B cell (primary cell): ENCODE results near the gene GFM2. TPM values are rescaled to one million over a fixed set of nuclear protein-coding genes. Genes with fewer than 3 reads are reported as not detected.

Experiments
- ATAC-seq: fragments of 200-7000 bp; cut with Tn5 transposase; one replicate; pipeline ENCODE4 v1.10.0; 2021; ENCODE audit warnings: low read depth, mild to moderate bottlenecking, moderate number of reproducible peaks, moderate library complexity
- CTCF ChIA-PET: fragments of 350-600 bp; sonication (Branson Sonifier 250); formaldehyde crosslinking; loops from one replicate; lab custom pipeline; 2021; ENCODE audit warnings: antibody characterized with exemption, inconsistent platforms; lab: Charles Lee
- POLR2A ChIA-PET: fragments of 350-600 bp; sonication (Branson Sonifier 250); formaldehyde crosslinking; loops from one replicate; lab custom pipeline; 2021; ENCODE audit warnings: antibody characterized with exemption; lab: Charles Lee
- DNase-seq: peaks from one replicate; pipeline ENCODE4 v3.0.0; 2013
- H2AFZ ChIP-seq: 2 replicates; pipeline ENCODE4 v1.6.1; 2012; ENCODE audit warnings: mild to moderate bottlenecking, low read depth, low read length; ENCODE audit not compliant: insufficient read depth, poor library complexity, severe bottlenecking
- H3K27ac ChIP-seq, 2 donors: 1 replicate in 1 of 2; 2 replicates in 1 of 2; pipeline ENCODE4 v1.5.1; 2012 to 2013; ENCODE audit warnings: low read length in 2 of 2, mild to moderate bottlenecking in 2 of 2, moderate library complexity in 1 of 2
- H3K27me3 ChIP-seq, 4 experiments: fragments of 200-600 bp in 1 of 4; sonication (generic) in 1 of 4; replicated peaks in 1 of 4; 1 replicate in 2 of 4; 2 replicates in 2 of 4; pipeline versions ENCODE4 v1.6.1 to v1.7.0; 2013 to 2016; ENCODE audit warnings: low read length in 3 of 4, mild to moderate bottlenecking in 2 of 4, mixed read lengths in 1 of 4, moderate library complexity in 1 of 4; ENCODE audit not compliant: insufficient read depth in 4 of 4, control insufficient read depth in 3 of 4; ENCODE audit errors: control extremely low read depth in 1 of 4
- H3K36me3 ChIP-seq, 2 experiments: replicated peaks in 1 of 2; 1 replicate in 1 of 2; 2 replicates in 1 of 2; pipeline versions ENCODE4 v1.6.1 to v1.7.1; 2013; ENCODE audit warnings: low read length in 1 of 2; ENCODE audit not compliant: insufficient read depth in 2 of 2, control insufficient read depth in 1 of 2; ENCODE audit errors: control extremely low read depth in 1 of 2, extremely low read depth in 1 of 2
- H3K4me1 ChIP-seq, 2 donors: fragments of 200-600 bp in 1 of 2; sonication (generic) in 1 of 2; 1 replicate in 1 of 2; 2 replicates in 1 of 2; pipeline versions ENCODE4 v1.5.1 to v1.6.1; 2013 to 2017; ENCODE audit warnings: low read length in 2 of 2; ENCODE audit not compliant: control insufficient read depth in 2 of 2, insufficient read depth in 2 of 2
- H3K4me2 ChIP-seq: replicated peaks from 2 replicates; pipeline ENCODE3; 2012; ENCODE audit warnings: mild to moderate bottlenecking, low read depth, low read length; ENCODE audit not compliant: poor library complexity, severe bottlenecking
- H3K4me3 ChIP-seq, 5 experiments: fragments of 200-600 bp in 1 of 5; sonication (generic) in 1 of 5; 1 replicate in 3 of 5; 2 replicates in 2 of 5; pipeline versions ENCODE4 v1.5.1 to v1.7.0; 2011 to 2016; ENCODE audit warnings: low read length in 4 of 5, mild to moderate bottlenecking in 4 of 5, low read depth in 2 of 5, control low read depth in 1 of 5, moderate library complexity in 1 of 5; ENCODE audit not compliant: insufficient read depth in 1 of 5; ENCODE audit errors: control extremely low read depth in 1 of 5, extremely low read depth in 1 of 5
- H3K79me2 ChIP-seq: fragments of 200-600 bp; sonication (generic); one replicate; pipeline ENCODE4 v1.6.0; 2016; ENCODE audit warnings: low read length; ENCODE audit not compliant: control insufficient read depth, insufficient read depth
- H3K9ac ChIP-seq: fragments of 200-600 bp; sonication (generic); 2 replicates; pipeline ENCODE4 v1.6.1; 2017; ENCODE audit warnings: mild to moderate bottlenecking, low read length, moderate library complexity
- H3K9me3 ChIP-seq, 3 donors: one replicate each; pipeline versions ENCODE4 v1.6.1 to v1.7.1; 2013; ENCODE audit warnings: low read length in 2 of 3; ENCODE audit not compliant: control insufficient read depth in 2 of 3, insufficient read depth in 1 of 3; ENCODE audit errors: control extremely low read depth in 1 of 3
- H4K20me1 ChIP-seq: 2 replicates; pipeline ENCODE4 v1.6.0; 2012; ENCODE audit warnings: mild to moderate bottlenecking, low read length; ENCODE audit not compliant: insufficient read depth, control insufficient read depth, poor library complexity, severe bottlenecking
- H3K27ac Mint-ChIP-seq: one replicate; pipeline ENCODE4 v1.8.0; 2021; ENCODE audit warnings: mixed read lengths
- H3K27me3 Mint-ChIP-seq: one replicate; pipeline ENCODE4 v1.8.0; 2021; ENCODE audit warnings: mixed read lengths
- H3K4me1 Mint-ChIP-seq: one replicate; pipeline ENCODE4 v1.8.0; 2021; ENCODE audit warnings: mixed read lengths
- H3K4me3 Mint-ChIP-seq: one replicate; pipeline ENCODE4 v1.8.0; 2021; ENCODE audit warnings: mixed read lengths
- H3K9me3 Mint-ChIP-seq: one replicate; pipeline ENCODE4 v1.8.0; 2022; ENCODE audit warnings: mixed read lengths; ENCODE audit not compliant: insufficient read depth
- EZH2 ChIP-seq: IDR thresholded peaks from 2 replicates; pipeline ENCODE4 v1.6.1; 2012; ENCODE audit warnings: borderline replicate concordance, low read depth, mild to moderate bottlenecking, moderate library complexity, low read length; ENCODE audit not compliant: insufficient read depth, poor library complexity, severe bottlenecking
- WGBS: methylation state at CpG from one replicate; pipeline ENCODE4 v1.1.5; 2013; ENCODE audit warnings: missing lambda C conversion rate; ENCODE audit not compliant: insufficient coverage; 5-methylcytosine and 5-hydroxymethylcytosine counted together
- intact Hi-C: fragments of 100-400 bp; cut with micrococcal nuclease; formaldehyde crosslinking; loops from one replicate; pipeline ENCODE4 v1.10.0; 2022
- polyA plus RNA-seq: library from polyadenylated mRNA; depleted of rRNA; stranded (reverse); fragments of >200 nt; gene quantifications from 2 replicates; pipeline ENCODE4 v1.2.3, GENCODE V29; 2012
- total RNA-seq, 2 donors: library from RNA; stranded (reverse); fragments of 120-200 nt in 1 of 2; gene quantifications; 1 replicate in 1 of 2; 2 replicates in 1 of 2; pipeline versions ENCODE4 v1.2.3 to v1.2.4, GENCODE V29; 2013 to 2022
- TF ChIP-seq, protein P1 (sequence below): fragments of 200-600 bp; IDR thresholded peaks from one replicate; pipeline ENCODE4 v1.8.0; 2022; ENCODE audit warnings: antibody characterized with exemption, mild to moderate bottlenecking

Gene GFM2
- total and polyA plus RNA-seq, 2 donors (not counting 1 experiment from before 2014, with no cell fraction given), result 11.0 to 28.5 TPM

DNA sequence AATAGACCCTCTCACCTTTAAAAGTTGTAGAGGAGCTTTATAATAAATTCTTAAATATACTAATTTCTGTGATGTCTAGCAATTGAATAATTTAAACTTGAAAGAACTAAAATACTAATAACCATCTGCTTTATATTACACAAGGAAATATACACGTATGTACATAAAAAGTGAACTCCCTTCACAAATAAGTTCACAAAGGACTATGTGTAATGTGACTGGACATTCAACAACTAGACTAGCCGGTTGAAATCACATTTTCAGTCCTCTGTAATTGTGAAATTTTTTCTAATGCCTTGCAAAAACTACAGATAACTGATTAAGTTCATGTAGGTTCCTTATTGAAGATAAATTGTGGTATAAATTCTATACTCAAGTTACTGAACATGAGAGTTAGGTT is 11.7 kb upstream of the GFM2 start:
- no CpG with 5 or more reads among the region's 2 CpGs for WGBS
- Histone ChIP-seq H3K4me1 (no peaks in the 10 kb centered on the region), H3K9ac (no peak overlapping the region), H3K9me3 (no peaks in the 10 kb centered on the region), H3K27me3 (no peaks in the 10 kb centered on the region), H3K4me3 (no peak overlapping the region), H3K4me2 (no peak overlapping the region), H4K20me1 (no peaks in the 10 kb centered on the region), H3K36me3 (peaks cover 6 to 16% of the 10 kb centered on the region in 2 experiments), H2AFZ (no peak overlapping the region), H3K27ac (no peak overlapping the region), H3K79me2 (no peaks in the 10 kb centered on the region)
- ATAC-seq (no peak), DNase-seq (no peak)
- intact Hi-C loops, result no loop called here
- ChIA-PET CTCF (no interaction called here), POLR2A (no interaction called here)
- no peak for TF ChIP-seq EZH2
- TF ChIP-seq, protein P1, sequence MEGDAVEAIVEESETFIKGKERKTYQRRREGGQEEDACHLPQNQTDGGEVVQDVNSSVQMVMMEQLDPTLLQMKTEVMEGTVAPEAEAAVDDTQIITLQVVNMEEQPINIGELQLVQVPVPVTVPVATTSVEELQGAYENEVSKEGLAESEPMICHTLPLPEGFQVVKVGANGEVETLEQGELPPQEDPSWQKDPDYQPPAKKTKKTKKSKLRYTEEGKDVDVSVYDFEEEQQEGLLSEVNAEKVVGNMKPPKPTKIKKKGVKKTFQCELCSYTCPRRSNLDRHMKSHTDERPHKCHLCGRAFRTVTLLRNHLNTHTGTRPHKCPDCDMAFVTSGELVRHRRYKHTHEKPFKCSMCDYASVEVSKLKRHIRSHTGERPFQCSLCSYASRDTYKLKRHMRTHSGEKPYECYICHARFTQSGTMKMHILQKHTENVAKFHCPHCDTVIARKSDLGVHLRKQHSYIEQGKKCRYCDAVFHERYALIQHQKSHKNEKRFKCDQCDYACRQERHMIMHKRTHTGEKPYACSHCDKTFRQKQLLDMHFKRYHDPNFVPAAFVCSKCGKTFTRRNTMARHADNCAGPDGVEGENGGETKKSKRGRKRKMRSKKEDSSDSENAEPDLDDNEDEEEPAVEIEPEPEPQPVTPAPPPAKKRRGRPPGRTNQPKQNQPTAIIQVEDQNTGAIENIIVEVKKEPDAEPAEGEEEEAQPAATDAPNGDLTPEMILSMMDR, result no peak
- Mint-ChIP-seq H3K4me1 (no peaks in the 10 kb centered on the region), H3K9me3 (no peaks in the 10 kb centered on the region), H3K27me3 (no peaks in the 10 kb centered on the region), H3K27ac (no peak overlapping the region), H3K4me3 (no peak overlapping the region)

GRCh38 chr5:74772359-74772758 is 5.4 kb upstream of the GFM2 start:
- intact Hi-C loops, result no loop called here
- no peak overlapping the region for H3K9ac ChIP-seq
- ChIA-PET CTCF (interaction anchor here (0.6 kb wide), 1 partner anchor 853 kb away, joined by 3 read pairs; no protein-coding TSS in a partner anchor), POLR2A (no interaction called here)
- Mint-ChIP-seq H3K27ac (no peak overlapping the region), H3K9me3 (no peaks in the 10 kb centered on the region), H3K27me3 (no peaks in the 10 kb centered on the region), H3K4me1 (peaks cover 12% of the 10 kb centered on the region), H3K4me3 (no peak overlapping the region)
- no peak overlapping the region for H3K27ac ChIP-seq
- ATAC-seq, result no peak
- H3K79me2 ChIP-seq, result peaks cover 9% of the 10 kb centered on the region
- no CpG with 5 or more reads among the region's 7 CpGs for WGBS
- peaks cover 8 to 9% of the 10 kb centered on the region in 2 donors for H3K4me1 ChIP-seq
- no peak for DNase-seq
- no peaks in the 10 kb centered on the region for H3K27me3 ChIP-seq
- no peaks in the 10 kb centered on the region for H3K9me3 ChIP-seq
- H2AFZ ChIP-seq, result no peak overlapping the region
- peaks cover 12% of the 10 kb centered on the region for H4K20me1 ChIP-seq
- H3K4me2 ChIP-seq, result no peak overlapping the region
- peaks cover 7 to 51% of the 10 kb centered on the region in 2 experiments for H3K36me3 ChIP-seq
- H3K4me3 ChIP-seq, result no peak overlapping the region
- TF ChIP-seq, protein P1, result no peak
- no peak for TF ChIP-seq EZH2
